Measurements from ENCODE around the gene COG7.

DNA sequence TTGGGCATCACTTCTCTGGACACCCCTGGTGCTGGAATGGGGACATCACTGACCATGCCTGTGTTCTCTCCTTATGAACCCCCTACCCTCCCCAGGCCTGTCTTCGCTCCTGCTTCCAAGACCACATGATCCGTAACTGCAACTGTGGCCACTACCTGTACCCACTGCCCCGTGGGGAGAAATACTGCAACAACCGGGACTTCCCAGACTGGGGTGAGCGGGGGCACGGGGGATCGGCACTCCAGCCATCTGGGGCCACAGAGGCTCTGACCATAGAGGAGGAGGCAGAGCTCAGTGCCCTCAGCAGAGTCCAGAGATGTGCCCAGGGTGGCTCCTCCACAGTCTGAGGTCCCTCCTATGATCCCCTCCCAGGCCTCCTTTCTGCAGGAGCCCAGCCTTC lies 77.3 kb downstream of the COG7 start:
- TF ChIP-seq, protein P1, sequence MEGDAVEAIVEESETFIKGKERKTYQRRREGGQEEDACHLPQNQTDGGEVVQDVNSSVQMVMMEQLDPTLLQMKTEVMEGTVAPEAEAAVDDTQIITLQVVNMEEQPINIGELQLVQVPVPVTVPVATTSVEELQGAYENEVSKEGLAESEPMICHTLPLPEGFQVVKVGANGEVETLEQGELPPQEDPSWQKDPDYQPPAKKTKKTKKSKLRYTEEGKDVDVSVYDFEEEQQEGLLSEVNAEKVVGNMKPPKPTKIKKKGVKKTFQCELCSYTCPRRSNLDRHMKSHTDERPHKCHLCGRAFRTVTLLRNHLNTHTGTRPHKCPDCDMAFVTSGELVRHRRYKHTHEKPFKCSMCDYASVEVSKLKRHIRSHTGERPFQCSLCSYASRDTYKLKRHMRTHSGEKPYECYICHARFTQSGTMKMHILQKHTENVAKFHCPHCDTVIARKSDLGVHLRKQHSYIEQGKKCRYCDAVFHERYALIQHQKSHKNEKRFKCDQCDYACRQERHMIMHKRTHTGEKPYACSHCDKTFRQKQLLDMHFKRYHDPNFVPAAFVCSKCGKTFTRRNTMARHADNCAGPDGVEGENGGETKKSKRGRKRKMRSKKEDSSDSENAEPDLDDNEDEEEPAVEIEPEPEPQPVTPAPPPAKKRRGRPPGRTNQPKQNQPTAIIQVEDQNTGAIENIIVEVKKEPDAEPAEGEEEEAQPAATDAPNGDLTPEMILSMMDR (conservative IDR thresholded peaks at IDR 0.05; ENCODE audit: low read depth, low read length): no peak
- TF ChIP-seq EZH2 (IDR thresholded peaks at IDR 0.05; ENCODE audit: low read length, unreplicated experiment): no peak
